GM19043 (cell line): ENCODE results near the gene OR10G6.
"Not testable (repeated sequence)": the region's sequence is repeated elsewhere in the genome, so short reads cannot be mapped to it uniquely, and the experiment has no call there.

Experiments used
- ATAC-seq: cut with Tn5 transposase; IDR thresholded peaks from one replicate; pipeline ENCODE4 v1.9.1; 2021; ENCODE audit warnings: low read depth; ENCODE audit not compliant: unreplicated experiment

Gene OR10G6

GRCh38 chr11:123995119-123995518 is at the start of gene OR10G6:
TSS of gene OR10G6 (minus strand) at chr11:123995161. CDS start at chr11:123995161, 0 bp downstream.
- ATAC-seq: no peak

- no peak for ATAC-seq
These were observed 48.5 kb upstream of the OR10G6 start for GRCh38 chr11:124043420-124043819.

GRCh38 chr11:124041254-124041653 is 46.3 kb upstream of the OR10G6 start, which contains the start of gene OR10G7:
TSS of gene OR10G7 (minus strand) at chr11:124041325. CDS start at chr11:124039001, 2,324 bp downstream.
- no peak for ATAC-seq

GRCh38 chr11:124039557-124039956 is 44.6 kb upstream of the OR10G6 start:
- no peak for ATAC-seq

GRCh38 chr11:124036666-124037065 is 41.7 kb upstream of the OR10G6 start:
- ATAC-seq: no peak

GRCh38 chr11:124026498-124026897 is 31.5 kb upstream of the OR10G6 start, which contains the start of gene OR10G8:
TSS of gene OR10G8 (plus strand) at chr11:124026798. CDS start at chr11:124029623, 2,825 bp downstream.
- ATAC-seq: no peak

GRCh38 chr11:124015837-124016236 is 20.9 kb upstream of the OR10G6 start:
- ATAC-seq: not testable (repeated sequence)

GRCh38 chr11:124012697-124013096 is 17.7 kb upstream of the OR10G6 start, which contains the start of gene OR10G4:
TSS of gene OR10G4 (plus strand) at chr11:124012997. CDS start at chr11:124015575, 2,578 bp downstream.
- ATAC-seq: no peak

- no peak for ATAC-seq
These were observed 15.7 kb downstream of the OR10G6 start for GRCh38 chr11:123979311-123979710.

- ATAC-seq: no peak
These were observed 17.1 kb downstream of the OR10G6 start, which contains the start of gene OR10S1 for GRCh38 chr11:123977731-123978347. TSS of gene OR10S1 (minus strand) at chr11:123977781. CDS start at chr11:123977664, 117 bp downstream.

- ATAC-seq: no peak
These were observed 18.0 kb downstream of the OR10G6 start for GRCh38 chr11:123976770-123977560.

- ATAC-seq: no peak
These were observed 21.1 kb downstream of the OR10G6 start for GRCh38 chr11:123973816-123974215.

GRCh38 chr11:123956752-123957151 is 38.2 kb downstream of the OR10G6 start:
- no peak for ATAC-seq

- ATAC-seq: no peak
These were observed 49.8 kb downstream of the OR10G6 start for GRCh38 chr11:123945132-123945531.
